K562 (cell line): ENCODE results near the gene CDKN3. TPM values are rescaled to one million over a fixed set of nuclear protein-coding genes. Genes with fewer than 3 reads are reported as not detected.

Source experiments
- CBFA2T3 ChIP-seq: fragments of 450-650 bp; IDR thresholded peaks from 2 replicates; pipeline ENCODE4 v1.6.1; 2017
- E2F8 ChIP-seq: fragments of 450-650 bp; IDR thresholded peaks from 2 replicates; pipeline ENCODE4 v1.7.1; 2018; ENCODE audit warnings: mild to moderate bottlenecking, low read depth; ENCODE audit not compliant: partially characterized antibody
- EP300 ChIP-seq: IDR thresholded peaks from 2 replicates; pipeline ENCODE4 v1.6.1; 2012; ENCODE audit warnings: low read length, improper control_type of control experiment
- HIVEP1 ChIP-seq: fragments of 250-450 bp; sonication (Bioruptor Pico); IDR thresholded peaks from 2 replicates; pipeline ENCODE4 v1.4.0; 2020; ENCODE audit warnings: mild to moderate bottlenecking
- KLF10 ChIP-seq: fragments of 250-450 bp; sonication (Bioruptor Pico); IDR thresholded peaks from 2 replicates; pipeline ENCODE4 v1.6.1; 2021; ENCODE audit warnings: matching md5 sums
- MTA2 ChIP-seq: fragments of 450-650 bp; IDR thresholded peaks from 2 replicates; pipeline ENCODE4 v1.6.1; 2016; ENCODE audit warnings: low read depth
- NEUROD1 ChIP-seq: fragments of 150-350 bp; IDR thresholded peaks from 2 replicates; pipeline ENCODE4 v1.6.1; 2014; ENCODE audit warnings: borderline replicate concordance, low read length, low read depth; ENCODE audit not compliant: partially characterized antibody
- PHF21A ChIP-seq: fragments of 450-650 bp; IDR thresholded peaks from 2 replicates; pipeline ENCODE4 v1.6.1; 2017; ENCODE audit warnings: low read depth, borderline replicate concordance
- PHF8 ChIP-seq: fragments of 200-600 bp; sonication (generic); IDR thresholded peaks from 2 replicates; pipeline ENCODE4 v1.6.1; 2012; ENCODE audit warnings: mixed run types, mild to moderate bottlenecking, inconsistent platforms, low read length, moderate library complexity, borderline replicate concordance
- ZNF263 ChIP-seq: sonication (generic); formaldehyde crosslinking; IDR thresholded peaks from 2 replicates; pipeline ENCODE4 v1.8.0; 2022; ENCODE audit warnings: mild to moderate bottlenecking, missing genetic modification reagents, borderline replicate concordance
- ZNF431 ChIP-seq: sonication (generic); formaldehyde crosslinking; IDR thresholded peaks from 2 replicates; pipeline ENCODE4 v1.8.0; 2022; ENCODE audit warnings: mild to moderate bottlenecking, missing genetic modification reagents
- ZNF507 ChIP-seq: conservative IDR thresholded peaks from 2 replicates; pipeline ENCODE4 v1.6.1; 2017; ENCODE audit warnings: missing genetic modification characterization, missing compliant biosample characterization
- ZNF584 ChIP-seq: fragments of 200-800 bp; sonication (Bioruptor generic); IDR thresholded peaks from 2 replicates; pipeline ENCODE4 v1.6.1; 2016; ENCODE audit warnings: low read depth, mild to moderate bottlenecking, missing genetic modification characterization, missing compliant biosample characterization
- ZNF609 ChIP-seq: sonication (generic); formaldehyde crosslinking; IDR thresholded peaks from 2 replicates; pipeline ENCODE4 v1.8.1; 2023; ENCODE audit warnings: missing genetic modification reagents, mild to moderate bottlenecking, borderline replicate concordance
- ZNF766 ChIP-seq: fragments of 200-800 bp; sonication (Bioruptor generic); conservative IDR thresholded peaks from 2 replicates; pipeline ENCODE4 v1.6.1; 2016; ENCODE audit warnings: missing genetic modification characterization, missing compliant biosample characterization
- polyA plus RNA-seq, 8 experiments: library from polyadenylated mRNA; depleted of rRNA in 4 of 8; stranded (reverse) in 5 of 8; unstranded in 3 of 8; fragments of >200 nt; fragmentation: Nextera tagmentation in 2 of 8; fragmentation: Illumina TruSeq in 1 of 8; extraction: Ambion mirVana in 2 of 8; extraction: Trizol in 1 of 8; gene quantifications; 2 replicates each; pipeline versions ENCODE4 v1.2.1 to v1.2.3, GENCODE V29; 2011 to 2014; ENCODE audit warnings: inconsistent platforms in 1 of 8, missing spikeins in 1 of 8
- total RNA-seq, 7 experiments: library from RNA; depleted of rRNA in 6 of 7; stranded (reverse); fragments of >200 nt in 6 of 7; fragmentation: Illumina TruSeq in 2 of 7; extraction: Trizol in 2 of 7; gene quantifications; 2 replicates each; pipeline versions ENCODE4 v1.2.1 to v1.2.3, GENCODE V29; 2011 to 2021; ENCODE audit warnings: low replicate concordance in 1 of 7
- TF ChIP-seq, protein P1 (sequence below), 2 experiments: IDR thresholded peaks; 2 replicates each; pipeline ENCODE4 v1.6.1; 2012; ENCODE audit warnings: improper control_type of control experiment in 2 of 2, low read depth in 2 of 2, low read length in 2 of 2, borderline replicate concordance in 1 of 2

The CDKN3 gene
- total and polyA plus RNA-seq, 9 of the 15 experiments (the other 6 are each of a cell fraction or from before 2014, with no cell fraction given): 41.3 to 128 (median 70.7) TPM

DNA sequence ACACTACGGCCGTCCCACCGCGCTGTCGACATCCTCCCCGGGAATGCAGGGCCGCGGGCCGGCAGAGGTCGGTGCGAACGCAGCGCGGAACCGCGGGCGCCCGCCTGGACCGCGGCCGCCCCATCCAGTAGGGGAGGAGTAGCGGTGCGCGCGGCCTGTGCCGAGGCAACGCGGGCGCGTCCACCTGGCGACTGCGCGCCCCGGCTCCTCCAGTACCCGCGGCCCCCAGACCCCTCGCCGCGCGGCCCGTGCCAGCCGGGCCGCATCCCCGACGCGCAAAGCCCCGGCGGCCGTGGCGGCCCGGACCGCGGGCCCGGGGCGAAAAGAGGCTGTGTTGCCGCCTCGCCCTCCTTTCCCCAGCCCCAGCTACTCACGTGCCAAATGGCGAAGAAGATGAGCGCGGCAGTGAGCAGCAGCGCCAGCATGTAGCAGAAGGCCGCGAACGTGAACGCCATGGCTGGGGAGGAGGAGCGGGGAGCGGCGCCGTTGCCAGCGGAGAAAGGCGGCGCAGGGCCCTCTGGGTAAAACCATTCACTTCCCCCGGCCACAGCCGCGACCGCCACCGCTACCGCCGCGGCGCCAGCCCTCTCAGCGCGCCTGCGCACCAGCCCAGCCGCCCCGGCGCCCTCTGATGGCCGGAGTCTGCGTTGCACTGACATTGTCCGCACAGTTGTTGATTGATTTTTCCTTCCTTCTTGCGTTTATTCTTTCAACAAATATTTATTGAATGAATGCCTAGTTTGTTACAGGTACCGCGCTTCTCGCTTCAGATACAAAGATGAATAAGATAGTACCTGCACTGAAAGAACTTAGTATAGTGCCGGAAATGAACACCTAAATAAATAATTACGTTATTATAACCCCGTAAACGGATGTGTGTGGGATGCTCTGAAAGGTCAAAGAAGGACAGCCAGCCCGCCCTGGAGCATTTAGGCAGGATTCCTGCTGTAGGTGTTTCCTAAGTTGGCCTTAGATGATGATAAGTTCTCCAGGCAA lies 44.4 kb downstream of the CDKN3 start, which contains the start of gene CNIH1 (continued):
- no peak for TF ChIP-seq ZNF507 (tag)
- no peak for TF ChIP-seq ZNF431 (CRISPR knock-in tag)
- 0 out of 2 replicates have a peak, but pooled peaks have one; percentile 51 for TF ChIP-seq ZNF584 (CRISPR knock-in tag)
- no peak; the same call in 1 of the 2 replicates for TF ChIP-seq ZNF766
- peak; percentile 93; the same call in 1 of the 2 replicates for TF ChIP-seq PHF8
- TF ChIP-seq HIVEP1 (CRISPR knock-in tag): no peak
- 0 out of 2 replicates have a peak, but pooled peaks have one; percentile 15 for TF ChIP-seq EP300
- no peak for TF ChIP-seq CBFA2T3
- TF ChIP-seq MTA2: no peak
- TF ChIP-seq E2F8: no peak
- no peak for TF ChIP-seq PHF21A
- TF ChIP-seq ZNF263: 0 out of 2 replicates have a peak, but pooled peaks have one; percentile 21
- TF ChIP-seq ZNF609 (CRISPR knock-in tag): no peak
- TF ChIP-seq NEUROD1: no peak
- TF ChIP-seq, protein P1, sequence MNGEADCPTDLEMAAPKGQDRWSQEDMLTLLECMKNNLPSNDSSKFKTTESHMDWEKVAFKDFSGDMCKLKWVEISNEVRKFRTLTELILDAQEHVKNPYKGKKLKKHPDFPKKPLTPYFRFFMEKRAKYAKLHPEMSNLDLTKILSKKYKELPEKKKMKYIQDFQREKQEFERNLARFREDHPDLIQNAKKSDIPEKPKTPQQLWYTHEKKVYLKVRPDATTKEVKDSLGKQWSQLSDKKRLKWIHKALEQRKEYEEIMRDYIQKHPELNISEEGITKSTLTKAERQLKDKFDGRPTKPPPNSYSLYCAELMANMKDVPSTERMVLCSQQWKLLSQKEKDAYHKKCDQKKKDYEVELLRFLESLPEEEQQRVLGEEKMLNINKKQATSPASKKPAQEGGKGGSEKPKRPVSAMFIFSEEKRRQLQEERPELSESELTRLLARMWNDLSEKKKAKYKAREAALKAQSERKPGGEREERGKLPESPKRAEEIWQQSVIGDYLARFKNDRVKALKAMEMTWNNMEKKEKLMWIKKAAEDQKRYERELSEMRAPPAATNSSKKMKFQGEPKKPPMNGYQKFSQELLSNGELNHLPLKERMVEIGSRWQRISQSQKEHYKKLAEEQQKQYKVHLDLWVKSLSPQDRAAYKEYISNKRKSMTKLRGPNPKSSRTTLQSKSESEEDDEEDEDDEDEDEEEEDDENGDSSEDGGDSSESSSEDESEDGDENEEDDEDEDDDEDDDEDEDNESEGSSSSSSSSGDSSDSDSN (IDR thresholded peaks at IDR 0.05; ENCODE audit: borderline replicate concordance in 1 of 2, low read depth in 2 of 2, low read length in 2 of 2): peak; percentile 66 to 82; a peak in 3 of 4 replicates
- TF ChIP-seq KLF10 (CRISPR knock-in tag): no peak
